DOHH2 (cell line): ENCODE measurements around the gene MUC5B.

Experiments used
- EZH2phosphoT487 ChIP-seq: fragments of 200-600 bp; sonication (generic); IDR thresholded peaks from 2 replicates; pipeline ENCODE4 v1.6.1; 2017; ENCODE audit warnings: borderline replicate concordance, mild to moderate bottlenecking, antibody characterized with exemption, low read length, moderate library complexity, mixed read lengths
- TF ChIP-seq, protein P1 (sequence below): fragments of 200-600 bp; sonication (generic); IDR thresholded peaks from one replicate; pipeline ENCODE4 v1.5.1; 2014; ENCODE audit warnings: antibody characterized with exemption, mild to moderate bottlenecking, low read depth, low read length; ENCODE audit not compliant: poor library complexity, severe bottlenecking

DNA sequence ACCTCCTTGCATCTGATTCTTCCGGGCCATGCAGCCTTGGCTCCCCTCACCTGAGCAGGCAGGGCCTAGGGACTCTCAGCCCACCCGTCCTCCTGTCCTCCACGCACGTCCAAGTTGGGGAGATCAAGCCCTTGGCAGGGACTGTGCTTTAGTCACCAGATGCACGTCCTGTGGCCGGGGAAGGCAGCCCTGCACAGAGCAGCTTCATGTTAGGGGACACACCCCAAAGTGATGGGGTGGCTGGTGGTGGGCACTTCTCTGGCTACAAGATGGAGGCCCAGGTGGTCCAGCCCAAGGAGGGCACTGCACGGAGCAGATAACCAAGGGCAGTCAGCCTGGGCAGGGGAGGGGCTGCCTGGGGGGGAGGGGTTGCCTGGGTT lies 1.2 kb downstream of the MUC5B start:
- TF ChIP-seq, protein P1, sequence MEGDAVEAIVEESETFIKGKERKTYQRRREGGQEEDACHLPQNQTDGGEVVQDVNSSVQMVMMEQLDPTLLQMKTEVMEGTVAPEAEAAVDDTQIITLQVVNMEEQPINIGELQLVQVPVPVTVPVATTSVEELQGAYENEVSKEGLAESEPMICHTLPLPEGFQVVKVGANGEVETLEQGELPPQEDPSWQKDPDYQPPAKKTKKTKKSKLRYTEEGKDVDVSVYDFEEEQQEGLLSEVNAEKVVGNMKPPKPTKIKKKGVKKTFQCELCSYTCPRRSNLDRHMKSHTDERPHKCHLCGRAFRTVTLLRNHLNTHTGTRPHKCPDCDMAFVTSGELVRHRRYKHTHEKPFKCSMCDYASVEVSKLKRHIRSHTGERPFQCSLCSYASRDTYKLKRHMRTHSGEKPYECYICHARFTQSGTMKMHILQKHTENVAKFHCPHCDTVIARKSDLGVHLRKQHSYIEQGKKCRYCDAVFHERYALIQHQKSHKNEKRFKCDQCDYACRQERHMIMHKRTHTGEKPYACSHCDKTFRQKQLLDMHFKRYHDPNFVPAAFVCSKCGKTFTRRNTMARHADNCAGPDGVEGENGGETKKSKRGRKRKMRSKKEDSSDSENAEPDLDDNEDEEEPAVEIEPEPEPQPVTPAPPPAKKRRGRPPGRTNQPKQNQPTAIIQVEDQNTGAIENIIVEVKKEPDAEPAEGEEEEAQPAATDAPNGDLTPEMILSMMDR = no peak
- no peak for TF ChIP-seq EZH2phosphoT487
